Suprapubic skin (tissue), 4 donors: ENCODE data around the gene TMEM138. TPM values are rescaled to one million over a fixed set of nuclear protein-coding genes. Genes with fewer than 3 reads are reported as not detected.

Experiments used
- DNase-seq, 2 donors: peaks; one replicate each; pipeline ENCODE4 v3.0.0-alpha.2; 2019; ENCODE audit warnings: low spot score in 2 of 2
- H3K27ac ChIP-seq: fragments of 200-600 bp; sonication (generic); one replicate; pipeline ENCODE4 v1.5.1; 2019
- H3K27me3 ChIP-seq: fragments of 200-600 bp; sonication (generic); one replicate; pipeline ENCODE4 v1.5.1; 2019
- H3K36me3 ChIP-seq: fragments of 200-600 bp; sonication (generic); one replicate; pipeline ENCODE4 v1.5.1; 2019
- H3K4me1 ChIP-seq: fragments of 200-600 bp; sonication (generic); one replicate; pipeline ENCODE4 v1.5.1; 2019
- H3K4me3 ChIP-seq: fragments of 200-600 bp; sonication (generic); one replicate; pipeline ENCODE4 v1.5.1; 2019; ENCODE audit warnings: mild to moderate bottlenecking
- H3K9me3 ChIP-seq: fragments of 200-600 bp; sonication (generic); one replicate; pipeline ENCODE4 v1.5.1; 2019
- CTCF ChIP-seq, 2 donors: fragments of 200-600 bp in 1 of 2; fragments of 450-650 bp in 1 of 2; sonication (generic) in 1 of 2; IDR thresholded peaks; one replicate each; pipeline ENCODE4 v1.5.1; 2016 to 2019; ENCODE audit warnings: antibody characterized with exemption in 2 of 2, mild to moderate bottlenecking in 1 of 2, moderate library complexity in 1 of 2
- EP300 ChIP-seq: sonication (generic); formaldehyde crosslinking; IDR thresholded peaks from one replicate; pipeline ENCODE4 v1.6.1; 2017; ENCODE audit warnings: antibody characterized with exemption
- POLR2A ChIP-seq, 2 donors: fragments of 450-650 bp; IDR thresholded peaks; one replicate each; pipeline ENCODE4 v1.6.1; 2017; ENCODE audit warnings: antibody characterized with exemption in 2 of 2, mild to moderate bottlenecking in 2 of 2, moderate library complexity in 2 of 2
- POLR2AphosphoS5 ChIP-seq, 3 donors: sonication (generic); formaldehyde crosslinking; IDR thresholded peaks; one replicate each; pipeline ENCODE4 v1.6.1; 2017; ENCODE audit warnings: antibody characterized with exemption in 3 of 3
- WGBS: methylation state at CpG from one replicate; pipeline ENCODE4 v1.1.5; 2018; 5-methylcytosine and 5-hydroxymethylcytosine counted together
- total RNA-seq, 4 donors: library from RNA; depleted of rRNA; stranded (reverse); fragments of >200 nt; gene quantifications; one replicate each; pipeline ENCODE4 v1.1.0, GENCODE V29; 2016

Gene TMEM138
- total RNA-seq, 4 donors from 2014 or later: 22.3 to 43.5 (median 34.2) TPM

- Histone ChIP-seq H3K27me3 (no peaks in the 10 kb centered on the region), H3K9me3 (no peaks in the 10 kb centered on the region), H3K4me3 (no peak overlapping the region), H3K27ac (no peak overlapping the region), H3K36me3 (peaks cover 58% of the 10 kb centered on the region), H3K4me1 (peaks cover 26% of the 10 kb centered on the region)
- TF ChIP-seq POLR2A (IDR thresholded peaks at IDR 0.05) (no peak), POLR2AphosphoS5 (IDR thresholded peaks at IDR 0.05) (no peak), EP300 (no peak), CTCF (IDR thresholded peaks at IDR 0.05) (no peak)
- WGBS: 78% methylated on average over 5 of the region's 11 CpGs
- DNase-seq: no peak
Observed at GRCh38 chr11:61347916-61348461, 14.2 kb upstream of the TMEM138 start.

GRCh38 chr11:61349189-61349751, 12.9 kb upstream of the TMEM138 start:
- Histone ChIP-seq H3K4me3 (no peak overlapping the region), H3K27ac (no peak overlapping the region), H3K9me3 (no peaks in the 10 kb centered on the region), H3K4me1 (peaks cover 32% of the 10 kb centered on the region), H3K27me3 (no peaks in the 10 kb centered on the region), H3K36me3 (peaks cover 55% of the 10 kb centered on the region)
- no peak for DNase-seq
- WGBS: 81% methylated on average over 4 of the region's 12 CpGs
- no peak for TF ChIP-seq POLR2A (IDR thresholded peaks at IDR 0.05)
- no peak for TF ChIP-seq POLR2AphosphoS5 (IDR thresholded peaks at IDR 0.05)
- TF ChIP-seq CTCF (IDR thresholded peaks at IDR 0.05): no peak
- TF ChIP-seq EP300: no peak

GRCh38 chr11:61349916-61350315, 12.3 kb upstream of the TMEM138 start:
- 93% methylated on average over 9 of the region's 10 CpGs for WGBS
- H3K9me3 ChIP-seq: no peaks in the 10 kb centered on the region
- H3K27ac ChIP-seq: no peak overlapping the region
- no peak for DNase-seq
- TF ChIP-seq CTCF (IDR thresholded peaks at IDR 0.05) (no peak), POLR2A (IDR thresholded peaks at IDR 0.05) (no peak), POLR2AphosphoS5 (IDR thresholded peaks at IDR 0.05) (no peak), EP300 (no peak)
- no peak overlapping the region for H3K4me3 ChIP-seq
- peaks cover 29% of the 10 kb centered on the region for H3K4me1 ChIP-seq
- H3K36me3 ChIP-seq: peaks cover 57% of the 10 kb centered on the region
- H3K27me3 ChIP-seq: no peaks in the 10 kb centered on the region

- Histone ChIP-seq H3K36me3 (peaks cover 57% of the 10 kb centered on the region), H3K27ac (no peak overlapping the region), H3K9me3 (no peaks in the 10 kb centered on the region), H3K27me3 (no peaks in the 10 kb centered on the region), H3K4me3 (no peak overlapping the region), H3K4me1 (peaks cover 25% of the 10 kb centered on the region)
- WGBS: no CpG with 5 or more reads among the region's 1 CpG
- no peak for DNase-seq
- TF ChIP-seq POLR2AphosphoS5 (IDR thresholded peaks at IDR 0.05): no peak
- TF ChIP-seq CTCF (IDR thresholded peaks at IDR 0.05): no peak
- no peak for TF ChIP-seq EP300
- TF ChIP-seq POLR2A (IDR thresholded peaks at IDR 0.05): no peak
Observed at GRCh38 chr11:61350336-61350735, 11.8 kb upstream of the TMEM138 start.

GRCh38 chr11:61350803-61351202, 11.4 kb upstream of the TMEM138 start:
- H3K36me3 ChIP-seq: peaks cover 57% of the 10 kb centered on the region
- TF ChIP-seq CTCF (IDR thresholded peaks at IDR 0.05) (no peak), EP300 (no peak), POLR2AphosphoS5 (IDR thresholded peaks at IDR 0.05) (no peak), POLR2A (IDR thresholded peaks at IDR 0.05) (no peak)
- H3K9me3 ChIP-seq: no peaks in the 10 kb centered on the region
- WGBS: 89% methylated on average over 6 of the region's 8 CpGs
- no peak for DNase-seq
- H3K4me1 ChIP-seq: peaks cover 20% of the 10 kb centered on the region
- H3K4me3 ChIP-seq: no peak overlapping the region
- no peaks in the 10 kb centered on the region for H3K27me3 ChIP-seq
- no peak overlapping the region for H3K27ac ChIP-seq
